Panc1 (cell line): ENCODE measurements around the gene STARD10.

Experiments
- POLR2AphosphoS5 ChIP-seq: IDR thresholded peaks from 2 replicates; pipeline ENCODE4 v1.6.1; 2012; ENCODE audit warnings: mild to moderate bottlenecking, low read depth, low read length, moderate library complexity
- SIN3A ChIP-seq: IDR thresholded peaks from 2 replicates; pipeline ENCODE4 v1.6.1; 2012; ENCODE audit warnings: low read depth, mild to moderate bottlenecking, low read length, moderate library complexity, borderline replicate concordance; ENCODE audit not compliant: insufficient read depth
- TF ChIP-seq, protein P1 (sequence below): fragments of 450-650 bp; IDR thresholded peaks from 2 replicates; pipeline ENCODE4 v1.5.1; 2017; ENCODE audit warnings: mild to moderate bottlenecking
- TF ChIP-seq, protein P2 (sequence below), 2 experiments: IDR thresholded peaks; 2 replicates each; pipeline ENCODE4 v1.6.1; 2011 to 2012; ENCODE audit warnings: low read depth in 2 of 2, control low read depth in 1 of 2, low read length in 1 of 2, mild to moderate bottlenecking in 1 of 2, moderate library complexity in 1 of 2; ENCODE audit not compliant: insufficient read depth in 1 of 2

DNA sequence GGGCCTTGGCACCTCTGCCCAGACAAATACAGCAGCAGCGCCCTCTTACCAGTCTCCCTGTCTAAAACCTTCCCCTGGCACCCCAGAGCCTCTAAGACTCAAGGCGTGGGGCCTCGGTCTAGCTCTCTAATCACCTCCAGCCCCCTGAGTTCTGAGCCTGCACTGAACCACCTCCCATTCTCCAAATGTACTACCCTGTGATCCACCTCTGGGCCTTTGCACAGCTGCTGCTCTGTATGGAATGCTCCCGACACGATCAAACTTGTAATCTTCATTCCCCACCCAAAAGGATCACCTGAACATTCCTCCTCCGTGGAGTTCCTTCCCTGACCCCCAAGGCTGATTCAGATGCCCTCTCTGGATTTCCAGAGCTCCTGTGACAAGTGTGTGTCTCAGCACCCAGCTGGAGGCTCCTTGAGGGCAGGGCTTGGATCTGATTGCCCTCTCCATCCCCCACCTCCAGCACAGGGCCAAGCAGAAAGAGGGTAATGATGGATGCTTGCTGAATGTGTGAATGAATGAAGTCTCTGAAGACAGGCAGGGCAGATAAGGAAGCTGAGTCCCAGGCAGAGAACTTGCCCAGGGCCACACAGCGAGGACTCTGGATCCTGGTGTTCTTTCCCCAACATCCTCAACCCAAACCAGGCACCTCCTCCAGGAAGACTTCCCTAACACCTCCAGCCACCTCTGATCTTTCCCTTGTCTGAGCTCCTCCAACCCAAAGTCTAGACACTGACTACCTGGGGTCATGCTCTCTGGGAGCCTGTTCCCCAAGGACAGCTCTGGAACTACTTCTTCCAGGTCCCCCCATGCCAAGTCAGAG lies 18.3 kb downstream of the STARD10 start:
- TF ChIP-seq, protein P1, sequence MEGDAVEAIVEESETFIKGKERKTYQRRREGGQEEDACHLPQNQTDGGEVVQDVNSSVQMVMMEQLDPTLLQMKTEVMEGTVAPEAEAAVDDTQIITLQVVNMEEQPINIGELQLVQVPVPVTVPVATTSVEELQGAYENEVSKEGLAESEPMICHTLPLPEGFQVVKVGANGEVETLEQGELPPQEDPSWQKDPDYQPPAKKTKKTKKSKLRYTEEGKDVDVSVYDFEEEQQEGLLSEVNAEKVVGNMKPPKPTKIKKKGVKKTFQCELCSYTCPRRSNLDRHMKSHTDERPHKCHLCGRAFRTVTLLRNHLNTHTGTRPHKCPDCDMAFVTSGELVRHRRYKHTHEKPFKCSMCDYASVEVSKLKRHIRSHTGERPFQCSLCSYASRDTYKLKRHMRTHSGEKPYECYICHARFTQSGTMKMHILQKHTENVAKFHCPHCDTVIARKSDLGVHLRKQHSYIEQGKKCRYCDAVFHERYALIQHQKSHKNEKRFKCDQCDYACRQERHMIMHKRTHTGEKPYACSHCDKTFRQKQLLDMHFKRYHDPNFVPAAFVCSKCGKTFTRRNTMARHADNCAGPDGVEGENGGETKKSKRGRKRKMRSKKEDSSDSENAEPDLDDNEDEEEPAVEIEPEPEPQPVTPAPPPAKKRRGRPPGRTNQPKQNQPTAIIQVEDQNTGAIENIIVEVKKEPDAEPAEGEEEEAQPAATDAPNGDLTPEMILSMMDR: no peak
- no peak for TF ChIP-seq SIN3A
- TF ChIP-seq, protein P2, sequence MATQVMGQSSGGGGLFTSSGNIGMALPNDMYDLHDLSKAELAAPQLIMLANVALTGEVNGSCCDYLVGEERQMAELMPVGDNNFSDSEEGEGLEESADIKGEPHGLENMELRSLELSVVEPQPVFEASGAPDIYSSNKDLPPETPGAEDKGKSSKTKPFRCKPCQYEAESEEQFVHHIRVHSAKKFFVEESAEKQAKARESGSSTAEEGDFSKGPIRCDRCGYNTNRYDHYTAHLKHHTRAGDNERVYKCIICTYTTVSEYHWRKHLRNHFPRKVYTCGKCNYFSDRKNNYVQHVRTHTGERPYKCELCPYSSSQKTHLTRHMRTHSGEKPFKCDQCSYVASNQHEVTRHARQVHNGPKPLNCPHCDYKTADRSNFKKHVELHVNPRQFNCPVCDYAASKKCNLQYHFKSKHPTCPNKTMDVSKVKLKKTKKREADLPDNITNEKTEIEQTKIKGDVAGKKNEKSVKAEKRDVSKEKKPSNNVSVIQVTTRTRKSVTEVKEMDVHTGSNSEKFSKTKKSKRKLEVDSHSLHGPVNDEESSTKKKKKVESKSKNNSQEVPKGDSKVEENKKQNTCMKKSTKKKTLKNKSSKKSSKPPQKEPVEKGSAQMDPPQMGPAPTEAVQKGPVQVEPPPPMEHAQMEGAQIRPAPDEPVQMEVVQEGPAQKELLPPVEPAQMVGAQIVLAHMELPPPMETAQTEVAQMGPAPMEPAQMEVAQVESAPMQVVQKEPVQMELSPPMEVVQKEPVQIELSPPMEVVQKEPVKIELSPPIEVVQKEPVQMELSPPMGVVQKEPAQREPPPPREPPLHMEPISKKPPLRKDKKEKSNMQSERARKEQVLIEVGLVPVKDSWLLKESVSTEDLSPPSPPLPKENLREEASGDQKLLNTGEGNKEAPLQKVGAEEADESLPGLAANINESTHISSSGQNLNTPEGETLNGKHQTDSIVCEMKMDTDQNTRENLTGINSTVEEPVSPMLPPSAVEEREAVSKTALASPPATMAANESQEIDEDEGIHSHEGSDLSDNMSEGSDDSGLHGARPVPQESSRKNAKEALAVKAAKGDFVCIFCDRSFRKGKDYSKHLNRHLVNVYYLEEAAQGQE (IDR thresholded peaks at IDR 0.05; ENCODE audit: insufficient read depth in 1 of 2, low read depth in 2 of 2, low read length in 1 of 2): no peak
- TF ChIP-seq POLR2AphosphoS5: no peak
